ENCODE data around the gene CSH2. TPM values are rescaled to one million over a fixed set of nuclear protein-coding genes. Genes with fewer than 3 reads are reported as not detected.
"Not testable (repeated sequence)": the region's sequence is repeated elsewhere in the genome, so short reads cannot be mapped to it uniquely, and the experiment has no call there.

Gene CSH2
- total RNA-seq, 1 donor from 2014 or later = not detected

DNA sequence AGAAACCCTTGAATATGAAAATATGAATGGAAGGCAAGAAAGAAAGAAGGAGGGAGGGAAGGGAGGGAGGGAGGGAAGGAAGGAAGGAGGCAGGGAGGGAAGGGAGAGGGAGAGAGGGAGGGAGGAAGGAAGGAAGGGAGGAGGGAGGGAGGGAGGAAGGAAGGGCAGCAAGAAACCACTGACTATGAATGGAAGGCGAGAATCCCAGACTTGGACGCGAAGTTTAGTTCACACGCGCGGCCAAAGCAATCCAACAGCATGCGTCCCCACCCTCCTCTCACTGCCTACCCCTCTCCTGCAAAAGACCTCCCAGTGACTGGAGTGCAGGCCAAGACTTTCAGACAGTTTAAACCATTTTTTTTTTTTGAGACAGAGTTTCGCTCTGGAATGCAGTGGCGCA lies 23.1 kb downstream of the CSH2 start:
- Histone ChIP-seq H3K4me3 (ENCODE audit: low read depth, low read length) (no peak overlapping the region), H3K27me3 (ENCODE audit: control insufficient read depth, insufficient read depth, low read length) (no peaks in the 10 kb centered on the region), H3K36me3 (ENCODE audit: control insufficient read depth, insufficient read depth, low read length) (no peaks in the 10 kb centered on the region)
- FAIRE-seq (no peak), DNase-seq (ENCODE audit: low read depth) (no peak)
- TF ChIP-seq CTCF (IDR thresholded peaks at IDR 0.05; ENCODE audit: insufficient read depth, low read length, severe bottlenecking) = no peak

DNA sequence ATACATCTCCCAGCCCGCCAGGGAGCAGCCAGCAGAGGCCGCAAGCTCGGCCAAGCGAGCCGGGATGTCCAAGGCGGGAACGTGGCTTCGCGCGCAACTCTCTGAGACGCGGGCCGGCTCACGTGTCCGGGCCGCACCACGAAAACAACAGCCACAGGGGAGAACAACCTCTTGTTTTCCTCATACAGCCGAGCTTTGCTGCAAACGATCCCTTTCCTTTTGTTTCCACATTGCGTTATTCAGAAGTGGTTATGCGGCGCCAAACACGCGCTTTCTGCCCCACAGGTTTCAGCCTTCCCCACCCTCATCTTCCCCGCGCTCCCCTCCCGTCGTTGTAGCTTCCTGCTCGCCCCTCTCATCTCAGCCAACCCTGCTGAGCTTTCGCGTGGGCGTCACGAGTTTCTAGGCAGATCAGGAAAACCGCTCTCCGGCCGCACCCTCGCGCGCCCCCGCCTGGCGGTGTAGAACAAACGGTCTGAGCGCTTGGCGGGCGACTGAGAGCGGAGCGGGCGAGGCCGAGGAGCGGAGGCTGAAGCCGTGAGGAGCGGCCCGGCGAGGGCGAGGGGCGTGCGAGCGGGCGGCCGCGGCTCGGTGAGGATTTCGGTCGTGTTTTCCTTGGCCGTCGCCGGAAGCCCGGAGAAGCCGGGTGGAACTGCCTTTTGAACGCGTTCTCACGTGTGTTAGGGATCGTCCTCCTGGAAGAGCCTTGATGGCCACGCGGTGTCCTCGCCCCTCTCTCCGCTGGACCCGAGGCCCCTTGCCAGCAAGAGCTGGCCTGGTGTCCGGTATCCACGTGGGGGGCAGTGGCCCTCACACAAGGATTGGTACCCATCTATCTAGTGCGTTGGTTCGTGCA lies 24.4 kb downstream of the CSH2 start:
- FAIRE-seq = no peak

GRCh38 chr17:63847525-63848249 lies 25.8 kb downstream of the CSH2 start:
- no peak for FAIRE-seq
- no peak for TF ChIP-seq CTCF (IDR thresholded peaks at IDR 0.05; ENCODE audit: insufficient read depth, low read length, severe bottlenecking)
- no peak for DNase-seq (ENCODE audit: low read depth)
- Histone ChIP-seq H3K36me3 (ENCODE audit: control insufficient read depth, insufficient read depth, low read length) (no peaks in the 10 kb centered on the region), H3K4me3 (ENCODE audit: low read depth, low read length) (no peak overlapping the region), H3K27me3 (ENCODE audit: control insufficient read depth, insufficient read depth, low read length) (no peaks in the 10 kb centered on the region)

More for the DNA sequence above, 24.4 kb downstream of the CSH2 start:
- peak; percentile 72 for DNase-seq (ENCODE audit: low read depth)
- peak; percentile 74 for TF ChIP-seq CTCF (IDR thresholded peaks at IDR 0.05; ENCODE audit: insufficient read depth, low read length, severe bottlenecking)
- no peaks in the 10 kb centered on the region for H3K27me3 ChIP-seq (ENCODE audit: control insufficient read depth, insufficient read depth, low read length)
- peak overlapping the region; percentile 8 for H3K4me3 ChIP-seq (ENCODE audit: low read depth, low read length)
- no peaks in the 10 kb centered on the region for H3K36me3 ChIP-seq (ENCODE audit: control insufficient read depth, insufficient read depth, low read length)

DNA sequence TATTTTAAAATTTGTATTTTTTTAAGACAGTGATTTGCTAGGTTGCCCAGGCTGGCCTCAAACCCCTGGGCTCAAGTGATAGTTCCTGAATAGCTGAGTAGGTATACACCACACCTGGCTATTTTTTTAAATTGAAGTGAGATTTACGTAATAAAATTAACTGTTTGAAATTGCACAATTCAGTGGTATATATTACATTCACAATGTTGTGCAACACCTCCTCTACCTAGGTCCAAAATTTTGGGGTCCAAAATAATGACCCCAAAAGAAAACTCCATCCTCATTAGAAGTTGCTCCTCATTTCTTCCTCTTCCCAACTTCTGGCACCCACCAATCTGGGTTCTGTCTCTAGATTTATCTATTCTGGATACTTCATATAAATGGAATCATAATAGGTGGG lies 28.0 kb downstream of the CSH2 start:
- Histone ChIP-seq H3K27me3 (ENCODE audit: control insufficient read depth, insufficient read depth, low read length) (no peaks in the 10 kb centered on the region), H3K4me3 (ENCODE audit: low read depth, low read length) (no peak overlapping the region), H3K36me3 (ENCODE audit: control insufficient read depth, insufficient read depth, low read length) (no peaks in the 10 kb centered on the region)
- FAIRE-seq (no peak), DNase-seq (ENCODE audit: low read depth) (no peak)
- no peak for TF ChIP-seq CTCF (IDR thresholded peaks at IDR 0.05; ENCODE audit: insufficient read depth, low read length, severe bottlenecking)

GRCh38 chr17:63843910-63844677 lies 29.4 kb downstream of the CSH2 start:
- FAIRE-seq = no peak
- Histone ChIP-seq H3K36me3 (ENCODE audit: control insufficient read depth, insufficient read depth, low read length) (no peaks in the 10 kb centered on the region), H3K27me3 (ENCODE audit: control insufficient read depth, insufficient read depth, low read length) (no peaks in the 10 kb centered on the region), H3K4me3 (ENCODE audit: low read depth, low read length) (no peak overlapping the region)
- no peak for TF ChIP-seq CTCF (IDR thresholded peaks at IDR 0.05; ENCODE audit: insufficient read depth, low read length, severe bottlenecking)
- DNase-seq (ENCODE audit: low read depth) = no peak

- H3K36me3 ChIP-seq (ENCODE audit: control insufficient read depth, insufficient read depth, low read length); FAIRE-seq; H3K27me3 ChIP-seq (ENCODE audit: control insufficient read depth, insufficient read depth, low read length); DNase-seq (ENCODE audit: low read depth): not testable (repeated sequence)
- peak overlapping the region; percentile 90 for H3K4me3 ChIP-seq (ENCODE audit: low read depth, low read length)
Measured at GRCh38 chr17:63843387-63843888, 30.0 kb downstream of the CSH2 start.
